GM21723 (cell line): ENCODE measurements around the gene PTK6.

ENCODE experiments used
- ATAC-seq: cut with Tn5 transposase; IDR thresholded peaks from one replicate; pipeline ENCODE4 v1.9.1; 2021; ENCODE audit warnings: mild to moderate bottlenecking, moderate library complexity; ENCODE audit not compliant: unreplicated experiment

Gene PTK6

GRCh38 chr20:63545814-63546213, 8.6 kb upstream of the PTK6 start:
- ATAC-seq: no peak

- ATAC-seq: no peak
Observed at GRCh38 chr20:63544958-63545516, 7.9 kb upstream of the PTK6 start.

GRCh38 chr20:63544241-63544957, 7.2 kb upstream of the PTK6 start:
- no peak for ATAC-seq

- ATAC-seq: no peak
Observed at GRCh38 chr20:63543733-63544132, 6.6 kb upstream of the PTK6 start.

- no peak for ATAC-seq
Observed at GRCh38 chr20:63543131-63543530, 6.0 kb upstream of the PTK6 start.

GRCh38 chr20:63542696-63543095, 5.5 kb upstream of the PTK6 start:
- no peak for ATAC-seq

GRCh38 chr20:63542031-63542559, 4.9 kb upstream of the PTK6 start:
- no peak for ATAC-seq

GRCh38 chr20:63541371-63541770, 4.2 kb upstream of the PTK6 start:
- no peak for ATAC-seq

DNA sequence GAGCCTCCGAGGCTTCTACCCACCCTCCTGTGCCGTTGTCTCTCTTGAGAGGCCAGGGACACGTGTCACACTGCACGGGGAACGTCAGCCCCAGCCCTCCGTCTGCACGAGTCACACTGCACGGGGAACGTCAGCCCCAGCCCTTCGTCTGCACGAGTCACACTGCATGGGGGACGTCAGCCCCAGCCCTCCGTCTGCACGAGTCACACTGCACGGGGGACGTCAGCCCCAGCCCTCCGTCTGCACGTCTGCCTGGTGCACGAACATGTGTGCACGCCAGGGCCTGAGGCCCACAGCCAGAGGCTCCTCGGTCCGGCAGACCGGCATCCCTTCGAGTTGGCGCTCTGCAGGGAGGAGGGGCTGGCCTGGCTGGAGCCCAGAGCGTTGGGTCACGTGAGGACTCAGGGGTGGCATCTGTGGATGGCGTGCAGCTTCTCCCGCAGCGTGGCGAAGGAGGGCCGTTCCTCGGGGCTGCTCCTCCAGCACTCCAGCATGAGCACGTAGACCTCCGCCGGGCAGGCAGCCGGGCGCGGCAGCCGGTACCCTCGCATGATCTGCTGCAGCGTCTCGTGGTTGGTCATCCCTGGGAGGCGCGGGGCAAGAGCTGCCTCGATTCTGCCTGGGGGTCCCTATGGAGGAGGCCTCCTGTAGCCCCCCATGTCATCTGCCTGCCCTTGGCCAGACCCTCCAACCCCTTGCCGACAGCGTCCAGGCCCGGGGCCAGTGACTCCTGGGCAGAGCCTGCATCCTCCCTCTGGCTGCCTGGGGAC, 3.4 kb upstream of the PTK6 start:
- ATAC-seq: no peak

- ATAC-seq: no peak
Observed at GRCh38 chr20:63539441-63540370, 2.5 kb upstream of the PTK6 start.

GRCh38 chr20:63539092-63539430, 1.9 kb upstream of the PTK6 start:
- ATAC-seq: no peak

- no peak for ATAC-seq
Observed at GRCh38 chr20:63538204-63539091, 1.3 kb upstream of the PTK6 start.

DNA sequence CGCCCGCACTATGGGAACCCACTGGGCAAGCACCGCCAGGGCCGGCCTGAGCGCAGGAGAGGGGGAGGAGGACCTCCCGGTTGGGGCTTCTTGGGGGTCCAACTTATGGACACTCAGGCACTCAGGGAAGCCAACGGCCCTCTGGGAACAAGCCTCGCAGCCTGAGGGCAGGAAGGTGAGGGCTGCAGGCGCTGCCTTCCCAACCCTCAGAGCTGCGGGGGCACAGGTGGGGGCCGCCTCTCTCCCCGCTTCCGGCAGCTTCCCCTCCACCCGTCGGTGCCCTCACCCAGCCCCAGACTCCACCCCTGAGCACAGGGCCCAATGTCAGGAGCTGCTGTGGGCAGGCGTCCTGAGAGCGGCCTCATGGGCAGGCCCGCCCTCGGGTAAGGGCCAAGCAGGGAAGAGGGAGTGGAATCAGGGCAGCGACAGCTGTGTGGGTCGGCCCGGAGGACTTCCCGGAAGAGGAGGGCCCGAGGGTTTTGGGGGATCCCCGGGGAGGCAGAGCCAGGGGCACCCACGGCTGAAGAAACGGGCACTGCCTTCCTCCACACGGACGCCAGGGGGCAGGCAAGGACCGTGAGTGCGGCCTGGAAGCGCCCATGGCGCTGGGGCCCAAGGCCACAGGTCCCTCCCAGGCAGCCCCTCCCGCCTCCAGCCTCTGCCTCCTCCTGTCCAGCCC, 488 bp upstream of the PTK6 start:
- peak; percentile 88 for ATAC-seq

GRCh38 chr20:63536241-63536977, 767 bp downstream of the PTK6 start:
- no peak for ATAC-seq

DNA sequence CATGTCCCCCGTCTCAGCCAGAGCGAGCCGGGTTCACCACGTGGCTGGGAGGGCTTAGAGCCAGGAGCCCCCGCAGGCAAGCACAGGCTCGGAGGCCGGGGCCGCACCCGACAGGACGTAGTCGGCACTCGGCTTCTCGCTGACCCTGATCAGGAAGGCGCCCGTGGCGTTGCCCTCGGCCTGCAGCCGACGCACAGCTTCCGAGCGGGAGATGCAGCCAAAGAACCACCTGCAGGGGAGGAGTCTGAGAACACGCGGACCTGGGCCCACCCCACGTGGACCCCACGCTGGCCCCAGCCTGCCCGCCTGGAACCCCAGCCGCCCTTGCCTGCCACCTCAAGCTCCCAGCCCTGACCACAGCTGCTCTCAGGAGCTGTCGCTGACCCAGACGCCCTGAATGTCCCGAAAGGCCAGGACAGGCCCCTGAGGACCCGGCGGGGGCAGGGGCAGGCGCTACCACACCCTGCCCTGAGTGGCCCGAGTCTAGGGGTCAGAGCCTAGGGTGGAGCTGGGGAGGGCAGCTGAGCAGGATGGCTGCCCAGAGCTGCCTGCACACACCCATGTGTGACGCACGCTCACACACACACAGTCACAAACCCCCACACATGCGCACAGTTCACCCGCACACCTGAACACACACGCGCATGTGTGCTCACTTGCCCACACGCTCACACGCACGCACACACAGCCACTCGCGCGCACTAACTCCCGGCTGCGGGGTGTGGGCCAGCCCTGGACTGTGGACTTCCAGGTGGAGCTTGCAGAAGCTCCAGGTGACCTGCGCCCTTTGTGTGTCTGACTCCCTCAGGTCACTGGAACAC, 2.1 kb downstream of the PTK6 start:
- no peak for ATAC-seq

DNA sequence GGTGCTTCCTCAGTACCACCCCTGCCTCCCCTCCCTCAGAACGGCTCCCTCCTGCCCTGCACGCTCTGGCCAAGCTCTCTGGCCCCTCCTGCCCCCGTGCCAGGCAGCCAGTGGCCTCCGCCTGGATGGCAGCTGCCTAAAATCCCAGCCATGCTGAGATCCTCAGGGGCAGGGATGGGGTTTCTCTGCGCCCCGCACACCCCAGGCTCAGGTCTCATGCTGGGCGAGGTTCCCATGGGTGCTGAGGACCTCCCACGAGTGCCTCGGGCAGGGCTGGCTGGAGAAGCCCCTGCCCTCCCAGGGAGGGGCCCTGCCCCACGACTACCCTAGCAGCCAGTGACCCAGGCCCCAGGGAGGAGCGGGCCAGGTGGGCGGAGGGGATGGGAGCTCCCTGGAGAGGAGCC, 2.7 kb downstream of the PTK6 start:
- no peak for ATAC-seq

- ATAC-seq: no peak
Observed at GRCh38 chr20:63533871-63534393, 3.2 kb downstream of the PTK6 start.

- ATAC-seq: no peak
Observed at GRCh38 chr20:63533388-63533787, 3.8 kb downstream of the PTK6 start.
